RWPE1 (cell line): ENCODE data around the gene ANKRD42.
"Not testable (repeated sequence)": the region's sequence is repeated elsewhere in the genome, so short reads cannot be mapped to it uniquely, and the experiment has no call there.

ENCODE experiments used
- CTCF ChIA-PET: fragments of 350-600 bp; sonication (Branson Sonifier 250); formaldehyde crosslinking; extraction: SDS; loops from one replicate; lab custom pipeline; 2021; lab: Yijun Ruan, JAX
- POLR2A ChIA-PET: fragments of 400-600 bp; formaldehyde crosslinking; extraction: SDS; loops from one replicate; lab custom pipeline; 2020; ENCODE audit warnings: antibody characterized with exemption; ENCODE audit not compliant: low non-redundant PET; lab: Yijun Ruan, JAX
- DNase-seq: peaks from one replicate; pipeline ENCODE4 v3.0.0; 2012; ENCODE audit warnings: low spot score
- H3K27ac ChIP-seq: fragments of 450-650 bp; 2 replicates; pipeline ENCODE4 v1.5.1; 2017
- CTCF ChIP-seq: fragments of 450-650 bp; conservative IDR thresholded peaks from 2 replicates; pipeline ENCODE4 v1.5.1; 2017; ENCODE audit warnings: low read depth, mild to moderate bottlenecking

Gene ANKRD42

GRCh38 chr11:83200035-83200434 is 6.5 kb downstream of the ANKRD42 start:
- no peak for TF ChIP-seq CTCF
- no peak for DNase-seq
- ChIA-PET CTCF (no interaction called here), POLR2A (no interaction called here)
- H3K27ac ChIP-seq, result no peak overlapping the region

- no peak for TF ChIP-seq CTCF
- no peak for DNase-seq
- POLR2A ChIA-PET, result no interaction called here
- CTCF ChIA-PET, result no interaction called here
- H3K27ac ChIP-seq, result no peak overlapping the region
Measured at GRCh38 chr11:83205608-83206185, 12.2 kb downstream of the ANKRD42 start.

GRCh38 chr11:83206221-83206620 is 12.7 kb downstream of the ANKRD42 start:
- ChIA-PET CTCF (no interaction called here), POLR2A (no interaction called here)
- no peak for DNase-seq
- TF ChIP-seq CTCF, result no peak
- no peak overlapping the region for H3K27ac ChIP-seq

- H3K27ac ChIP-seq, DNase-seq, POLR2A ChIA-PET: not testable (repeated sequence)
- CTCF ChIA-PET, result interaction anchor here (0.7 kb wide), 1 partner anchor 18 kb away, joined by 3 read pairs; no protein-coding TSS in a partner anchor
Measured at GRCh38 chr11:83206771-83207382, 13.4 kb downstream of the ANKRD42 start.

GRCh38 chr11:83219095-83219494 is 25.6 kb downstream of the ANKRD42 start:
- CTCF ChIA-PET, result no interaction called here
- no peak overlapping the region for H3K27ac ChIP-seq
- POLR2A ChIA-PET, result no interaction called here
- TF ChIP-seq CTCF, result no peak
- no peak for DNase-seq

- ChIA-PET CTCF (interaction anchor here (0.7 to 1.6 kb wide), 2 partner anchors 30 to 1058 kb away, joined by 4 to 6 read pairs; no protein-coding TSS in a partner anchor), POLR2A (interaction anchor here (0.5 kb wide), 1 partner anchor 67 kb away, joined by 15 read pairs; no protein-coding TSS in a partner anchor)
- no peak overlapping the region for H3K27ac ChIP-seq
- TF ChIP-seq CTCF, result no peak
- peak; percentile 10 for DNase-seq
Measured at GRCh38 chr11:83220260-83220659, 26.7 kb downstream of the ANKRD42 start.

- ChIA-PET POLR2A (no interaction called here), CTCF (interaction anchor here (1.6 kb wide), 1 partner anchor 29 kb away, joined by 6 read pairs; no protein-coding TSS in a partner anchor)
- TF ChIP-seq CTCF, result no peak
- H3K27ac ChIP-seq, result no peak overlapping the region
- no peak for DNase-seq
Measured at GRCh38 chr11:83221694-83222093, 28.2 kb downstream of the ANKRD42 start.
